IPS-15b (cell line): ENCODE data around the gene KCNG1.

Source experiments
- H3K27me3 ChIP-seq: one replicate; pipeline ENCODE4 v1.6.1; 2013; ENCODE audit warnings: low read length; ENCODE audit not compliant: control insufficient read depth, insufficient read depth
- H3K36me3 ChIP-seq: one replicate; pipeline ENCODE4 v1.6.1; 2013; ENCODE audit warnings: low read length; ENCODE audit not compliant: control insufficient read depth, insufficient read depth
- H3K4me1 ChIP-seq: one replicate; pipeline ENCODE4 v1.6.1; 2013; ENCODE audit warnings: mild to moderate bottlenecking, low read length; ENCODE audit not compliant: control insufficient read depth, insufficient read depth
- H3K4me3 ChIP-seq: one replicate; pipeline ENCODE4 v1.5.1; 2013; ENCODE audit warnings: low read depth, low read length
- H3K9ac ChIP-seq: one replicate; pipeline ENCODE4 v1.6.1; 2013; ENCODE audit warnings: low read depth, mild to moderate bottlenecking, low read length
- H3K9me3 ChIP-seq: one replicate; pipeline ENCODE4 v1.6.1; 2013; ENCODE audit warnings: mild to moderate bottlenecking, low read length; ENCODE audit not compliant: control insufficient read depth, insufficient read depth

Gene KCNG1

GRCh38 chr20:51020657-51021056 lies 2.2 kb downstream of the KCNG1 start:
- Histone ChIP-seq H3K4me1 (peaks cover 13% of the 10 kb centered on the region), H3K4me3 (peak overlapping the region; percentile 68), H3K9me3 (no peaks in the 10 kb centered on the region), H3K27me3 (peaks cover 40% of the 10 kb centered on the region), H3K9ac (no peak overlapping the region), H3K36me3 (no peaks in the 10 kb centered on the region)

- Histone ChIP-seq H3K9me3 (no peaks in the 10 kb centered on the region), H3K36me3 (no peaks in the 10 kb centered on the region), H3K4me1 (peaks cover 14% of the 10 kb centered on the region), H3K27me3 (peaks cover 33% of the 10 kb centered on the region), H3K4me3 (peak overlapping the region; percentile 11), H3K9ac (no peak overlapping the region)
These were observed 3.0 kb downstream of the KCNG1 start for GRCh38 chr20:51019656-51020592.

- peaks cover 12% of the 10 kb centered on the region for H3K27me3 ChIP-seq
- no peak overlapping the region for H3K4me3 ChIP-seq
- H3K36me3 ChIP-seq: no peaks in the 10 kb centered on the region
- H3K4me1 ChIP-seq: peaks cover 27% of the 10 kb centered on the region
- no peaks in the 10 kb centered on the region for H3K9me3 ChIP-seq
- no peak overlapping the region for H3K9ac ChIP-seq
These were observed 5.7 kb downstream of the KCNG1 start for GRCh38 chr20:51017251-51017650.

- no peaks in the 10 kb centered on the region for H3K9me3 ChIP-seq
- H3K27me3 ChIP-seq: peaks cover 5% of the 10 kb centered on the region
- peaks cover 27% of the 10 kb centered on the region for H3K4me1 ChIP-seq
- H3K4me3 ChIP-seq: no peak overlapping the region
- no peaks in the 10 kb centered on the region for H3K36me3 ChIP-seq
- no peak overlapping the region for H3K9ac ChIP-seq
These were observed 6.4 kb downstream of the KCNG1 start for GRCh38 chr20:51016521-51016920.

- H3K9me3 ChIP-seq: no peaks in the 10 kb centered on the region
- H3K27me3 ChIP-seq: no peaks in the 10 kb centered on the region
- no peaks in the 10 kb centered on the region for H3K36me3 ChIP-seq
- no peak overlapping the region for H3K9ac ChIP-seq
- peaks cover 17% of the 10 kb centered on the region for H3K4me1 ChIP-seq
- H3K4me3 ChIP-seq: no peak overlapping the region
These were observed 7.8 kb downstream of the KCNG1 start for GRCh38 chr20:51014797-51015722.

- no peak overlapping the region for H3K9ac ChIP-seq
- no peaks in the 10 kb centered on the region for H3K27me3 ChIP-seq
- H3K36me3 ChIP-seq: peaks cover 8% of the 10 kb centered on the region
- no peak overlapping the region for H3K4me3 ChIP-seq
- peaks cover 14% of the 10 kb centered on the region for H3K4me1 ChIP-seq
- no peaks in the 10 kb centered on the region for H3K9me3 ChIP-seq
These were observed 9.2 kb downstream of the KCNG1 start for GRCh38 chr20:51013577-51014330.

- H3K4me3 ChIP-seq: no peak overlapping the region
- H3K36me3 ChIP-seq: peaks cover 8% of the 10 kb centered on the region
- H3K9ac ChIP-seq: no peak overlapping the region
- H3K9me3 ChIP-seq: no peaks in the 10 kb centered on the region
- H3K4me1 ChIP-seq: peaks cover 14% of the 10 kb centered on the region
- no peaks in the 10 kb centered on the region for H3K27me3 ChIP-seq
These were observed 10.6 kb downstream of the KCNG1 start for GRCh38 chr20:51012357-51012756.

GRCh38 chr20:51011479-51011878 lies 11.4 kb downstream of the KCNG1 start:
- Histone ChIP-seq H3K4me1 (peaks cover 14% of the 10 kb centered on the region), H3K4me3 (no peak overlapping the region), H3K9me3 (no peaks in the 10 kb centered on the region), H3K36me3 (peaks cover 8% of the 10 kb centered on the region), H3K9ac (no peak overlapping the region), H3K27me3 (no peaks in the 10 kb centered on the region)

- Histone ChIP-seq H3K27me3 (no peaks in the 10 kb centered on the region), H3K9me3 (no peaks in the 10 kb centered on the region), H3K36me3 (peaks cover 8% of the 10 kb centered on the region), H3K9ac (no peak overlapping the region), H3K4me3 (no peak overlapping the region), H3K4me1 (peaks cover 14% of the 10 kb centered on the region)
These were observed 12.0 kb downstream of the KCNG1 start for GRCh38 chr20:51010932-51011331.

GRCh38 chr20:51010043-51010365 lies 12.9 kb downstream of the KCNG1 start:
- Histone ChIP-seq H3K4me1 (peaks cover 14% of the 10 kb centered on the region), H3K36me3 (peaks cover 8% of the 10 kb centered on the region), H3K9me3 (no peaks in the 10 kb centered on the region), H3K4me3 (no peak overlapping the region), H3K9ac (no peak overlapping the region), H3K27me3 (no peaks in the 10 kb centered on the region)

- Histone ChIP-seq H3K4me3 (no peak overlapping the region), H3K36me3 (peaks cover 8% of the 10 kb centered on the region), H3K27me3 (no peaks in the 10 kb centered on the region), H3K9ac (no peak overlapping the region), H3K9me3 (no peaks in the 10 kb centered on the region), H3K4me1 (peaks cover 9% of the 10 kb centered on the region)
These were observed 13.4 kb downstream of the KCNG1 start for GRCh38 chr20:51009303-51010042.
